GM04504 (cell line): ENCODE data around the gene PIEZO2.
"Not testable (repeated sequence)": the region's sequence is repeated elsewhere in the genome, so short reads cannot be mapped to it uniquely, and the experiment has no call there.

Experiments
- DNase-seq: peaks from one replicate; pipeline ENCODE4 v3.0.0-alpha.2; 2012; ENCODE audit warnings: low read depth

Gene PIEZO2

GRCh38 chr18:10846657-10847407 lies 302.5 kb downstream of the PIEZO2 start:
- no peak for DNase-seq

DNA sequence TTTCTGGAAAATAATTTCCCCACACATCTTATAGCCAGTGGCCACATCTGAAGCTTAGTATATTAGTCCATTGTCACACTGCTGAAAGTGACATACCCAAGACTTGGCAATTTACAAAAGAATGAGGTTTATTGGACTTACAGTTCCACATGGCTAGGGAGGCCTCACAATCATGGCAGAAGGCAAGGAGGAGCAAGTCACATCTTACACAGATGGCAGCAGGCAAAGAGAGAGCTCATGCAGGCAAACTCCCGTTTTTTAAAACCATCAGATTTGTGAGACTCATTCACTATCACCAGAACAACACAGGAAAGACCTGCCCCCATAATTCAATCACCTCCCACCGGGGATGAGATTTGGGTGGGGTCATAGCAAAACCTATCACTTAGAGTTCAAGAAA lies 303.3 kb downstream of the PIEZO2 start:
- DNase-seq, result not testable (repeated sequence)

- DNase-seq, result no peak
Observed at GRCh38 chr18:10843565-10843964, 305.8 kb downstream of the PIEZO2 start.

GRCh38 chr18:10842861-10843260 lies 306.5 kb downstream of the PIEZO2 start:
- DNase-seq, result no peak

DNA sequence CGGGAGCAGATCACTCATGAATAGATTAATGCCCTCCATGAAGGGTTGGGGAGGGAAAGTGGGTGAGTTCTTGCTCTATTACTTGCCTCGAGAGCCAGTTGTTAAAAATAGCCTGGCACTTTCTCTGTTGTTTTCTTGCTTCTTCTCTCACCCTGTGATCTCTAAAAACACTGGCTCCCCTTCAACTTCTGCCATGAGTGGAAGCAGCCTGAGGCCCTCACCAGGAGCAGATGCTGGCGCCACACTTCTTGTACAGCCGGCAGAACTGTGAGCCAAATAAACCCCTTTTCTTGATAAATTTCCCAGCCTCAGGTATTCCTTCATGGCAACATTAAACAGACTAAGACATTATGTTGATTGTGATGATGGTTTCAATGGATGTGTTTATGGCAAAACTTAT lies 307.0 kb downstream of the PIEZO2 start:
- DNase-seq, result no peak

DNA sequence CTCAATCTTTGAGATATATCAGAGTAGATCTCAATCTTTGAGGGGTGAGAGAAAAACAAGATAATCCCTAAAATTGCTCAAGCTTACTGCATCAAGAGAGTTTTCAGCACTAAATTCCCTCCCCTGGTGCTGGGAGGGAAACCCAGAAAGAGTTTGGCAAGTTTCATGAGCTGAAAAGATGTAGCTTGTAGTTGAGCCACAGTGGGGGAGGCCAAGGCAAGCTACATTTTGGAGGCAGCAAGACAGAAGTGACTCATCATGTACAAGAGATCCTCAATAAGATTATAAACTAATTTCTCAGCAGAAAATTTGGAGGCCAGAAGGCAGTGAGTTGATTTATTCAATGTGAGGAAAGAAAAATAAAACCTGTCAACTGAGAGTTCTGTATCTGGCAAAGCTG lies 308.2 kb downstream of the PIEZO2 start:
- DNase-seq, result no peak

GRCh38 chr18:10840743-10841142 lies 308.6 kb downstream of the PIEZO2 start:
- DNase-seq, result no peak

GRCh38 chr18:10839421-10839820 lies 309.9 kb downstream of the PIEZO2 start:
- DNase-seq, result no peak

- no peak for DNase-seq
Observed at GRCh38 chr18:10838553-10838952, 310.8 kb downstream of the PIEZO2 start.

DNA sequence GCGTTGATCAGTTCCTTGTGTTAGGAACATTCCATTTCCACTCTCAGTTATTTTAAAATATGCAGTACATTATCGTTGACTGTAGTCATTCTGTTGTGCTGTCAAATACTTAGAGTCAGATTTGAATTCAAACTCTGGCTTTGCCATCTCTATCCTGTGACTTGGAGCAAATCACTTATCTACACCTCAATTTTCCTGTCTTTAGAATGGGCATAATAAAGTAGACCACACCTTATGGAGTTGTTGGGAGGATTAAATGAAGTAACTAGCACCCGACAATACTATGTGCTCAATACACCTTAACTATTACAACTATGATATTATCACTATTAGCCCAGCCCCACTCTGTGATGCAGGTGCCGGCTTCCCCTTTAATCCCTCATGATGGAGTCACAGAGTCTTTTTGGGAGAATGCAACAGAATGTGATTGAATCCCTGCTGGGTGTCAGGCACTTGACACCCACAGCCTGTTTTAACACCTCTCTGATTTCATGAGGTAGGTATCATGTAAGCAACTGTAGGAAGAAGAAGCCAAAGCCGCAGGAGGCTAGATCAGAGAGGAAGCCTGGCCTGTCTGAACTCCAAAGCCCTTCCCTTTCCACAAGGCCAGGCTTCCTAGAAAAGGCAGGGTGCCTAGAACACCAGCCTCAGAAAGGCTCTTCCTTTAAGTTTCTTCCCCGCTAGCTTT lies 315.1 kb downstream of the PIEZO2 start:
- no peak for DNase-seq

- DNase-seq, result no peak
Observed at GRCh38 chr18:10833656-10834055, 315.7 kb downstream of the PIEZO2 start.

DNA sequence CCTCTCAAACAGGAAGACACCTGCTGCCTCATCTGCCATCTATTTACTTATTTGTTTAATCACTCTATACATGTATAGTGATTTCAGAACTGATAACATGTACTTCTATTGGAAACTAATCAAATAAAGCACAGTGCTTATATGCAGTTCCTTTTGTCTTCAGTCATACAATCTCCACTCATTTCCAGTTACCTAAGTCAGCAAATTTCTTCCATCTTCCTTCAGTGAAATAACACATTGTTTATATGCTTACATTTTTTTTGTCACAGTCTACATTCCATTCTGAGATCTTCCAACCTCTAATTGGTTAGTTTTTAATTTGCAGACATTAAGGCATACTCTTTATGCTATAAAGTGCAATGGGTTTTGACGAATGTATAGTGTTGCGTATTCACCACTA lies 323.0 kb downstream of the PIEZO2 start:
- DNase-seq, result no peak

DNA sequence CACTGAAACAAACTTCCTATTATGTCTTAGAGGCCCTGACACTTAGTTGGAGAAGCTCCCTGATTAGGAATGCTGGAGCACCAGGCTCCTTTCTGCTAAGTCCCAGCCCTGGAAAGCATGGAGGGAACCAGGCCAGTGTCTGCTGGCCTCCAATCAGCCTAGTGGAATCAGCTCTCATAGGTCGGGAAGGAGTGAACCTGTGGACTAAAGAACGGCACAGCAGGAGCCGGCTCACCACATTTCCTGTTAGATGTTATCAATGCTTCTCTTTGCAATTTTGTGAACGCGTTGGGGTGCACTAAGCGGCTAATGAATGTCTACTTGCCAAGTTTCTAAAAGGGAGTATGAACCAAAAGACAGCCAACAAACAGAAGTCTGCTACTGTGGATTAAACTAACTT lies 326.9 kb downstream of the PIEZO2 start:
- DNase-seq, result no peak

GRCh38 chr18:10820681-10821080 lies 328.7 kb downstream of the PIEZO2 start:
- no peak for DNase-seq

DNA sequence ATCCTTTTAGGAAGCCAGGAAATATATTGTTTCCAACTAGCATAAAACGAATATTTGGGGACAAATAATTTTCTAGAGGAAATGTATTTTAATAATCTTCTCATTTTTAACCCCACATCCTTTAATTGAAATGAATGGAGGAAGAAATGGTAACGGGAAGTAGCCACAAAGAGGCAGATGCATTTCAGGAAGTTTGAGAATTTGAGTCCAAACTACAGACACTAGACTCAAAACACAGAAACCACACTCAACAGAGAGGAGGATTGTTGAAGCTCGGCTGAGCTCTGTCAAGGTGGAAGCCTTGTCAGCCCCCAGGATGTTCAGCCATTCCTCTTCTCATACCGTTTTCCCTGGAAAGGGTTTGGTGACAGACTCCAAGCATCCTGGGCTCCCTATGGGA lies 335.0 kb downstream of the PIEZO2 start:
- DNase-seq, result no peak

GRCh38 chr18:10805587-10806118 lies 343.7 kb downstream of the PIEZO2 start:
- DNase-seq, result no peak

- DNase-seq, result no peak
Observed at GRCh38 chr18:10804126-10804525, 345.2 kb downstream of the PIEZO2 start.

GRCh38 chr18:10798727-10799550 lies 350.4 kb downstream of the PIEZO2 start:
- no peak for DNase-seq

- no peak for DNase-seq
Observed at GRCh38 chr18:10797896-10798295, 351.5 kb downstream of the PIEZO2 start.

DNA sequence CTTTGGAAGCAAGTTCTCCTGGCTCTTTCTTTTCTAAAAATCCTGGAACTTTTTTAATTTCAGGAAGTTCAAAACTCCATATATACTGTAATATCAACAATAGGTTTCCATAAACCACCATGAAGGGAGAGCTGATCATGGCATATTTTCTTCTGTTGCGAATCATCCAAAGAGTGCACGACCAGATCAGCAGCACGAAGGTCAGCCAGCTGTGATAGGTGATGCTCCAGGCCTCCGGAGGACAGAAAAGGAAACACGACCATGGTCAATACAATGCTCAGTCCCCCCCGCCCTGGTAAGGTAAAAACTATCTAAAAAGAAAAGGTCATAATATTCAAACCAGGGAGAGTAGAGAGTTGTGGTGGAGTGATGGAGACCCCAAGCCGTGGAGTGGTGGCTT lies 354.6 kb downstream of the PIEZO2 start:
- no peak for DNase-seq

DNA sequence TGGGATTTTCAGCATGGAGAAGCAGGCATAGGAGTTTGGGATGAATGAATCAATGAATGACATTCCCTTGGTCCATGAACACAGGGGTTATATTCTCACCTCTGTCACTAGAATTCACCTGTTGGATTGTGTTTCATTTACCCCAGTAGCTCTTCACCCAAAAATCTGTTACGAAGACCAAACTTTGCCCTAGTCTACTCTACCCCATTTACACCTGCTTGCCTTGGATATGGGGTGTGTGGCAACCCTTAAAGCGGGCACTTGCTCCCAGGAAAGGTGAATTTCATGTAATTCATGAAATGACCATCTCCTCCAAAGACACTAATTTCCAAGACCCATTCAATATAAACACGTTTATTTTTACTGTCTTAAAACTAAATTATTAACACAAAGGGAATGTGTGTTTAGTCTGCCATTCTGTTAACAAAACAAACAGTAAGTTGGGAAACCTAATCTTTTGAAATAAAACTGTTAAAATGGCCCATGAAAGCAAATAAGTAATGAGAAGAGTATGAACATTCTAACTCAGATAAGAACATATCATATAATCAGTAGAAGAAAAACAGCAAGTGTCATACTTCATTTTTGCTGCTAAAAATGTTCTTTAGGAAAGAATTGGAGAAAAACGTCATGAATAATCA lies 355.5 kb downstream of the PIEZO2 start:
- no peak for DNase-seq

GRCh38 chr18:10792181-10792580 lies 357.2 kb downstream of the PIEZO2 start:
- DNase-seq, result no peak
